Central memory CD4-positive, alpha-beta T cell (primary cell): Measurements from ENCODE around the gene CD109.

Source experiments
- DNase-seq: peaks from one replicate; pipeline ENCODE4 v3.0.0; 2022

CD109 gene

GRCh38 chr6:73867411-73867810, 171.4 kb downstream of the CD109 start:
- no peak for DNase-seq

- no peak for DNase-seq
Measured at GRCh38 chr6:73870907-73871306, 174.9 kb downstream of the CD109 start.

- no peak for DNase-seq
Measured at GRCh38 chr6:73873081-73873480, 177.1 kb downstream of the CD109 start.
